ENCODE data around the gene SPANXD.
"Not testable (repeated sequence)": the region's sequence is repeated elsewhere in the genome, so short reads cannot be mapped to it uniquely, and the experiment has no call there.

The SPANXD gene

GRCh38 chrX:141698639-141699038 is at the start of gene SPANXD:
SPANXD (minus strand) TSS chrX:141698739; CDS start chrX:141698405, 334 bp downstream.
- DNase-seq, result not testable (repeated sequence)

GRCh38 chrX:141742666-141743065 is 44.1 kb upstream of the SPANXD start:
- no peak for DNase-seq

- no peak for DNase-seq
Observed at GRCh38 chrX:141736656-141737055, 38.1 kb upstream of the SPANXD start.

GRCh38 chrX:141733371-141733770 is 34.8 kb upstream of the SPANXD start:
- no peak for DNase-seq

- no peak for DNase-seq
Observed at GRCh38 chrX:141732031-141732430, 33.5 kb upstream of the SPANXD start.

- no peak for DNase-seq
Observed at GRCh38 chrX:141724186-141724585, 25.6 kb upstream of the SPANXD start.

- no peak for DNase-seq
Observed at GRCh38 chrX:141714680-141715079, 16.1 kb upstream of the SPANXD start.

GRCh38 chrX:141701072-141701471 is 2.5 kb upstream of the SPANXD start:
- DNase-seq, result no peak

- DNase-seq, result no peak
Observed at GRCh38 chrX:141673946-141674345, 24.6 kb downstream of the SPANXD start.

- DNase-seq, result no peak
Observed at GRCh38 chrX:141669689-141670088, 28.9 kb downstream of the SPANXD start.

- no peak for DNase-seq
Observed at GRCh38 chrX:141668371-141668770, 30.2 kb downstream of the SPANXD start.

- DNase-seq, result no peak
Observed at GRCh38 chrX:141662781-141663180, 35.8 kb downstream of the SPANXD start.

- DNase-seq, result no peak
Observed at GRCh38 chrX:141652286-141652685, 46.3 kb downstream of the SPANXD start.
